Measurements from ENCODE around the gene CGB7.
"Not testable (repeated sequence)": the region's sequence is repeated elsewhere in the genome, so short reads cannot be mapped to it uniquely, and the experiment has no call there.

Gene CGB7

DNA sequence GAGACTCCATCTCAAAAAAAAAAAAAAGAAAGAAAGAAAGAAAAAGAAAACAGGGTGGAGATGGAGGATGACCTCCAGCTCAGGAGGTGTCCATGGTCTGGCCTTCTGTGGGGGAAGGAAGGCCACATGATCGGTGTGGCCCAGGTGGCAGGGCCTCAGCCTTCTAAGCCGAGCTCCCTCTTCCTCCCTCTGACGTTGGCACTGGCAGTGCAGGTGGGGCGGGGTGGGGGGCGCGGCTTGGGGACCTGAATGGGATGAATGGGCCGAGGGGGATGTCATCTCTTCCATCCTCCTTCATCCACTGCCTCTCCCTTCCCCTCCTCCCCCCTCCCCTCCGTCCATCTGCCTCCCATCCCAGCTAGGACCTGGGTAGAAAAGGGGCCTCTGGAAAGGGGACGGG, 17.8 kb downstream of the CGB7 start:
- not testable (repeated sequence) for DNase-seq

DNA sequence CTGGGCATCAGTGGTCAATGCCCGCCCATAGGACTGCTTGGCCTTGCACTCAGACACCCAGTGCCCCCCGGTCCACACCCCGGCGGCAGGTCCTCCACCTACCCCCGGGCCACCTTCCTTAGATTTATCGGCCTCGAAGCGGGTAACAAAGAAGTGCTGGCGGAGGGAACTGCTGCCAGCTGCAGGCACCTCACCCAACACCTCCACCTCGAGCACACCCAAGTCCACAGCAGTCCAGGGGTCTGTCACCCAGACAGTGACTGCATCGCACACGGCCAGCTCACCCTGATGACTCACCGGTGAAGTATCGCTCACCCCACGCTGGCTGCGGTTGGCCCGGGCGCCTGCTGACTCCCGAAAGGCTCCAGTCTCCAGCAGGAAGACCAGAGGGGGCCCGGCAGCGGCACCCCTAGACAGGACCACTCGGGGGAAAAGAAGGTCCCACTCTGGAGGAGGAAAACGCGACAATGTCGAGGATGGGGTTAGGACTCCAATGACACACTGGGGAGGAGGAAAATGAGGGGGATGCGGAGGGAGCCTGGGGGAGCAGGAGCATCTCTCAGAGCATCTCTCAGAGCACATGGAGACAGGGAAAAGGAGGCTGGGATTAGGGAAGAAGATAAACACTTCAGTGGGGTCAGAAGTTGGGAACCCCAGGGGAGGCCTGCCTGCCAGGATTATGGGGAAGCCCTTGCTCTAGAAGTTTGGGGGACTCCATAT, 18.8 kb downstream of the CGB7 start:
- DNase-seq, result not testable (repeated sequence)

DNA sequence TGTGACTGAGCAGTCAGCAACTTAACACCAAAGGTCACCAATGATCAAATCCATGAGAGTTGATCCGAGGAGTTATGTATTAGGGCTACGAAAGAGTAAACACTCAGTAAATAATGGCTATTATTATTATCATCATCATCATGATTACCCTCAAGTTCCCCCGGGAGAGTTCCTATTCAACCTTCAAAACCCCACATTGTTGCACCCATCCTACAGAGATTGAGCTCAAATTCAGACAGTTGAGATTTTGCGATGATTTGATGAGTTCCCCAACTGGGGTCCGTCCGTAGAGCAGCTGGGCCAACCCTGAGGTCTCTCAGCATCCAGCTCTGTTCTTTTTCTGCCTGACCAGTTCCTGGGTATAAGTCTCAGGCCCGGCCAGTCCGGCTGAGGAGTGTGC, 19.4 kb downstream of the CGB7 start:
- not testable (repeated sequence) for DNase-seq

DNA sequence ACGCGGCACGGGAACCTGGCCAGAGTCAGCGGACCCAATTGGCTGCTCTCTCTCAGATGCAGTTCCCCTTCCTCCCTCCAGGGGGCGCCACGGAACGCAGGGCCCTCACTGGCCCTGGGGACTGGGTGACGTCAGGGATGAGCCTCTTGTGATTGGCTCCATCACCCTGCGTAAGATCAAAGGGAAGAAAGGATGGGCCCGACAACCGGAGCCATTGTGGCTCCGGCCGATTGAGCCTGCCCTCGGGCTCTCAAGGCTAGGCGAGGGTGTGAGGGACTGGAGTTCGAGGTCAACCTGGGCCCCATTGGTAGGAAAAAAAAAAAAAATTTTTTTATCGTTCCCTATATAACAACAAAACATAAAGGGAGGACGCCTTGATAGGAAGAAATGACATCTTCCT, 20.7 kb downstream of the CGB7 start, which contains the start of gene CGB1:
Gene CGB1, minus strand, starts transcription at position 81 of the 400 bp plus-strand sequence. CDS start 184 bp downstream, outside the sequence.
- not testable (repeated sequence) for DNase-seq

DNA sequence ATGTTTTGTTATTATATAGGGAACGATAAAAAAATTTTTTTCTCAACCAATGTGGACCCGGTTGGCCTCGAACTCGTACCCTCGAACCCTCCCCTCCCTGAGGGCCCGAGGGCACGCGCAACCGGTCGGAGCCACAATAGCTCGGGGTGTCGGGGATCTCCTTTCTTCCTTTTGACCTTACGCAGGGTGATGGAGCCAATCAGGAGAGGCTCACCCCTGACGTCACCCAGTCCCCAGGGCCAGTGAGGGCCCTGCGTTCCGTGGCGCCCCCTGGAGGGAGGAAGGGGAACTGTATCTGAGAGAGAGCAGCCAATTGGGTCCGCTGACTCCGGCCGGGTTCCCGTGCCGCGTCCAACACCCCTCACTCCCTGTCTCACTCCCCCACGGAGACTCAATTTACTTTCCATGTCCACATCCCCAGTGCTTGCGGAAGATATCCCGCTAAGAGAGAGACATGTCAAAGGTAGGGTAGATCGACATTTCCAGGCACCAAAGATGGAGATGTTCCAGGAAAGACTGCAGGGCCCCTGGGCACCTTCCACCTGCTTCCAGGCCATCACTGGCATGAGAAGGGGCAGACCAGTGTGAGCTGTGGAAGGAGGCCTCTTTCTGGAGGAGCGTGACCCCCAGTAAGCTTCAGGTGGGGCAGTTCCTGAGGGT, 25.8 kb downstream of the CGB7 start, which contains the start of gene CGB2:
Gene CGB2, plus strand, starts transcription at position 249 of the 660 bp plus-strand sequence. Its CDS starts 206 bp downstream, at position 455.
- DNase-seq, result not testable (repeated sequence)

DNA sequence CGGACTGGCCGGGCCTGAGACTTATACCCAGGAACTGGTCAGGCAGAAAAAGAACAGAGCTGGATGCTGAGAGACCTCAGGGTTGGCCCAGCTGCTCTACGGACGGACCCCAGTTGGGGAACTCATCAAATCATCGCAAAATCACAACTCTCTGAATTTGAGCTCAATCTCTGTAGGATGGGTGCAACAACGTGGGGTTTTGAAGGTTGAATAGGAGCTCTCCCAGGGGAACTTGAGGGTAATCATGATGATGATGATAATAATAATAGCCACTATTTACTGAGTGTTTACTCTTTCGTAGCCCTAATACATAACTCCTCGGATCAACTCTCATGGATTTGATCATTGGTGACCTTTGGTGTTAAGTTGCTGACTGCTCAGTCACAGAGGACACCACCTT, 27.2 kb downstream of the CGB7 start:
- not testable (repeated sequence) for DNase-seq

DNA sequence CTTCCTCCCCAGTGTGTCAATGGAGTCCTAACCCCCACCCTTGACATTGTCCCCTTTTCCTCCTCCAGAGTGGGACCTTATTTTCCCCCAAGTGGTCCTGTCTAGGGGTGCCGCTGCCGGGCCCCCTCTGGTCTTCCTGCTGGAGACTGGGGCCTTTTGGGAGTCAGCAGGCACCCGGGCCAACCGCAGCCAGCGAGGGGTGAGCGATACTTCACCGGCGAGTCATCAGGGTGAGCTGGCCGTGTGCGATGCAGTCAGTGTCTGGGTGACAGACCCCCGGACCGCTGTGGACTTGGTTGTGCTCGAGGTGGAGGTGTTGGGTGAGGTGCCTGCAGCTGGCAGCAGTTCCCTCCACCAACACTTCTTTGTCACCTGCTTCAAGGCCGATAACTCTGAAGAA, 27.8 kb downstream of the CGB7 start:
- DNase-seq, result not testable (repeated sequence)

DNA sequence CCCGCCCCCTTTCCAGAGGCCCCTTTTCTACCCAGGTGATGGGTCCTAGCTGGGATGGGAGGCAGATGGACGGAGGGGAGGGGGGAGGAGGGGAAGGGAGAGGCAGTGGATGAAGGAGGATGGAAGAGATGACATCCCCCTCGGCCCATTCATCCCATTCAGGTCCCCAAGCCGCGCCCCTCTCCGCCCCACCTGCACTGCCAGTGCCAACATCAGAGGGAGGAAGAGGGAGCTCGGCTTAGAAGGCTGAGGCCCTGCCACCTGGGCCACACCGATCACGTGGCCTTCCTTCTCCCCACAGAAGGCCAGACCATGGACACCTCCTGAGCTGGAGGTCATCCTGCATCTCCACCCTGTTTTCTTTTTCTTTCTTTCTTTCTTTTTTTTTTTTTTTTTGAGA, 28.9 kb downstream of the CGB7 start:
- not testable (repeated sequence) for DNase-seq

DNA sequence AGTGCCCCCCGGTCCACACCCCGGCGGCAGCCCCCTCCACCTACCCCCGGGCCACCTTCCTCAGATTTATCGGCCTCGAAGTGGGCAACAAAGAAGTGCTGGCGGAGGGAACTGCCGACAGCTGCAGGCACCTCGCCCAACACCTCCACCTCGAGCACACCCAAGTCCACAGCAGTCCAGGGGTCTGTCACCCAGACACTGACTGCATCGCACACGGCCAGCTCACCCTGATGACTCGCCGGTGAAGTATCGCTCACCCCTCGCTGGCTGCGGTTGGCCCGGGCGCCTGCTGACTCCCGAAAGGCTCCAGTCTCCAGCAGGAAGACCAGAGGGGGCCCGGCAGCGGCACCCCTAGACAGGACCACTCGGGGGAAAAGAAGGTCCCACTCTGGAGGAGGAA, 31.9 kb downstream of the CGB7 start:
- not testable (repeated sequence) for DNase-seq

DNA sequence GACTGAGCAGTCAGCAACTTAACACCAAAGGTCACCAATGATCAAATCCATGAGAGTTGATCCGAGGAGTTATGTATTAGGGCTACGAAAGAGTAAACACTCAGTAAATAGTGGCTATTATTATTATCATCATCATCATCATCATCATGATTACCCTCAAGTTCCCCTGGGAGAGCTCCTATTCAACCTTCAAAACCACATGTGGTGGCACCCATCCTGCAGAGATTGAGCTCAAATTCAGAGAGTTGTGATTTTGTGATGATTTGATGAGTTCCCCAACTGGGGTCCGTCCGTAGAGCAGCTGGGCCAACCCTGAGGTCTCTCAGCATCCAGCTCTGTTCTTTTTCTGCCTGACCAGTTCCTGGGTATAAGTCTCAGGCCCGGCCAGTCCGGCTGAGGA, 32.5 kb downstream of the CGB7 start:
- not testable (repeated sequence) for DNase-seq

DNA sequence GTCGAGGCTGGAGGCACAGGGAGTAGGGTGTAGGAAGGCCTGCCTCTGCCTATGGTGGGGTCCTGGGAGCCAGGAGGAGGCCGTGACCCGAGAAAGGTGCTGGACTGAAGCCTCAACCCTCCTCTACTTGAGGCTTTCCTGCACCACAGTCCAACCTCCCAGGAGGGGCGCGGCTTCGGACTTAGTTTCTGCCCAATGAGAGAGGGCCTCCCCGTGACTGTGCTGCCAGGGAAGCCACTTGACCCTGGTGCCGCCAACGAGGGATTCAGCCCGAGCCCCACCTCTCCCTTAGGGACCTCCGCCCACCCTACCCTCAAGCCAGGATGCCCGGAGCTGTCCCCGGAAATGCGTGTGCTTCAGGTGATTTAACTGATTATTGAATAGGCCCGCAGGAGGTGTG, 33.3 kb downstream of the CGB7 start, which contains the start of gene CGB3:
Gene CGB3, minus strand, starts transcription at position 101 of the 400 bp plus-strand sequence. CDS start 362 bp downstream, outside the sequence.
- not testable (repeated sequence) for DNase-seq

DNA sequence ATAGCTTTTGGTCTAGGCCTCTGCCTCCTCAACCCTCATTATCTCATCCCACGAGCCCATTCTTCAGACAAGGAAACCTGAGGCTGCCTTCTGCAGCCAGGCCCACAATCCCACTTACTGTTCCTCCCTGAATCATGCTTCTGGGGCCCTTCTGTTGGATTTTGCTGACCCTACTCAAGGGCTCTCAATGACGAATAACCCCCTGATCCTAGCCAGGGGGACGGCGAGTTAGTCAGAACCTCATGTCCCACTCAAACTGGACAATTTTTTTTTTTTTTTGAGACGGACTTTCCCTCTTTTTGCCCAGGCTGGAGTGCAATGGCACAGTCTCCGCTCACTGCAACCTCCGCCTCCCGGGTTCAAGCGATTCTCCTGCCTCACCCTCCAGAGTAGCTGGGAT, 35.4 kb downstream of the CGB7 start:
- DNase-seq, result no peak

DNA sequence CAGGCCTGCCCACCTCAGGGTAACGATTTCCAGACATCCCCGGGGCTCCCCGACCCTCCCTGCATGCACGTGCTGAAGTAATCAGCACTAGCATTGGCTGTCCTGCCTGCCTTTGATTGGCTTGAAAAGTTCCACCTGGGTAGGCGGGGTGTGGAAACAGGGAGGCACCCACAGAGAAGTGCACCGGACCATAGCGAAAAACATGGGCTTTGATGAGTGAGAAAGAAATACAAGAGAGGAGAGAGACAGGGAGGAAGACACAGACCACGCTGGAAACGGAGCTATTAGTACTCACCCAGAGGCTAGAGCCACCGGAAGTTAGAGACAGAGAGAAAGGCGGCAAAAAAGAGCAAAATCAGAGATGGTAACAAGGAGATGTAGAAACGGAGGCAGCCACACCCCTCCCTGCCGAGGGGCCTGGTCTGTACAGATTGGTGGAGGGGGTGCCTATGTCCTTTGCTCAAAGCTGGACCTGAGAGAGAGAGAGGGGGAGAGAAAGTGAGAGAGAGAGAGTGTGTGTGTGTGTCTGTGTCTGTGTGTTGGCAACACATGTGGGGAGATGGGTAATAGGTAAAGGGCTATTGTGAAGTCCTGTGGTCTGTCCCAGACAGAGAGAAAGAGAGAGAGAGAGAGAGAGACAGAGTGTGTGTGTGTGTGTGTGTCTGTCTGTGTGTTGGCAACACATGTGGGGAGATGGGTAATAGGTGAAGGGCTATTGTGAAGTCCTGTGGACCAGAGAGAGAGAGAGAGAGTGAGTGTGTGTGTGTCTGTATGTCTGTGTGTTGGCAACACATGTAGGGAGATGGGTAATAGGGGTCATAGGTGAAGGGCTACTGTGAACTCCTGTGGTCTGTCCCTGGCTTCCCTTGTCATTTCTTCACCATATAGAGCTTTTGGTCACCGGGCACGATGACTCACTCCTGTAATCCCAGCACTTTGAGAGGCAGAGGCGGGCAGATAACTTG, 36.3 kb downstream of the CGB7 start:
- DNase-seq, result no peak

DNA sequence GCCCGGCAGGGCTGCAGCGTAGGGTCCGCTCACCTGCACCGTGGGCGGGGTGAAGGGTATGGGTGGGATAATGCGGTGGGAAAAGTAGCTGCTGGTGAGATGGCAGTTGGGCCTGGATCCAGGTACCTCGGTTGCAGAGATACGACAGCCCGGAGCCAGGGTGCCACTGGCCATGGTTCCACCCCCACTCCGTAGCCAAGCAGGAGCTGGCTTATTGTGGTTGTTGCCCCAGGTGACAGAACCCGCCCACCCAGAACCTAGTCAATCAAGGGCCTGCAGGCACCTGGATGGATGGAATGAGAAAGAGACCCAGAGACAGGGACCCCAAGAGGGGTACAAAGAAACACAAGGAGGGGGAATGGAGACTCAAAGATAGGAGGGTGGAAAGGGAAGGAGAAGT, 37.2 kb downstream of the CGB7 start:
- no peak for DNase-seq

DNA sequence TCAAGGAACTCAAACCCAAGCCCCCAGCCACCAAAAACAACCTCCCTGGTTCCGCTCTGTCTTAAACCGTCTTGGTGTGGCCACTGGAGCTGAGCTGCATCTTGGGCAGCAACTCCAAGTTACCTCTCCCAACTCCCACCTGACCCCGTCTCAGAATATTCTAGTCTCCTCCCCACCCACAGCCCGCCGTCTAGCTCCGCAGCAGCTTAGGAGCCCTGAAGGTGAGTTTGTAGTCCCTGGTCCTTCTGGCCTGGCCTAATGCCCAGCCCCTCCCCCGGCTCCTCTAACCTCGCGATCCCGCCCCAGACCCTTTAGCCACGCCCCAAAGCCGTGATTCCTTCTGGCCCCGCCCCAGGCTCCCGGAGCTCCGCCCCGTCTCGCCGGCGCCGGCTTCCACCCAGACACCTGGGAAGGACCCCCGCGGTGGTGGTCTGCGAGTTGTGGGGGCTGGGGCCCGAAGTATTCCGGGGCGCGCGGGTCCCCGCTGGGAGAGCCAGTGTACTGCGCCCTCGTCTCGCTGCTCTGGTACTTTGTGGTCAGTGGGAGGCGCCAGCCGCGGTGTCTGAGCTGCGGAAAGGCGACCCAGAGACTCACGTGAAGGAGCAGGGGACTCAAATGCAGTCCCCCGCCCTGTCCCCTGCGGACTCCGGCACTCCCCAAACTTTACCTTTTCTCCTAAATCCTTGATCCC, 38.2 kb downstream of the CGB7 start:
- DNase-seq, result no peak

DNA sequence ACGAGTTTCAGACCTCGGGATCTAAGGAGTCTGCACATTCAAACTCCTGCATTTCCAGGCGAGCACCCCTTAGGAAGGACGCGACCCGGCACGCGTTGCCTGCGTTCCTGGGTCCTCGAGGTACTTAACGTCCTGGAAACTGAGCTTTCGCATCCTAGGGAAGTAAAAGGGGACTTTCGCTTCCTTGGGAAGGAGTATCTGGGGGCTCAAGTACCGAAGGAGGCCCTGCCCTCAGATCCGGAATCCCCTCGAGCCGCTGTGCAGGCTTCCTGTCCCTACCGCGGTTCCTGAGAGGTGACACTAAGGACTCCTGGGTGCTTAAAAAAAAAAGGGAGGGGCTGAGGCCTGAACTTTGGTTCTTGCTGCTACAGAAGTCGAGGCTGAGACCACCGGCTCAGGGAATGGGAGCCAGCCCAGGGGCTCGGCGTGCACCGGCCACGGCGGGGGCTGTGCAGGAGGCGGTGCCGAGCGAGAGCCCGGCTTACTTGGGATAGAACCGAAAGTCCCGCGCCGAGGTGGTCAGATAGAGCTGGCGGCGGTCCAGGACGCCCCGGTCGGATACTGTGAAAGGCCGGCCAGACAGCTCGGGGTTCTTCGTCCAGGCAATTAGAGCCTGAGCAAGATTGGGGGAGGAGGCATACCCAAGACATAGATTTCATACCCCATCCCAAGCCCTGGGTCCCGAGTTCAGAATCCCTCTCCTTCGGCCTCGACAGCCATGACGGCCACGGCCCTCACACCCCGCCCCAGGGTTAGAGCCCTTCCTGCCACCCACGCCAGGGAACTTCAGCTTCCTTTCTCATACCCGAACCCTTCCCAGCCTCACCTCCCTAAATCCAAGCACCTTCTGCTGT, 38.9 kb downstream of the CGB7 start:
- not testable (repeated sequence) for DNase-seq

DNA sequence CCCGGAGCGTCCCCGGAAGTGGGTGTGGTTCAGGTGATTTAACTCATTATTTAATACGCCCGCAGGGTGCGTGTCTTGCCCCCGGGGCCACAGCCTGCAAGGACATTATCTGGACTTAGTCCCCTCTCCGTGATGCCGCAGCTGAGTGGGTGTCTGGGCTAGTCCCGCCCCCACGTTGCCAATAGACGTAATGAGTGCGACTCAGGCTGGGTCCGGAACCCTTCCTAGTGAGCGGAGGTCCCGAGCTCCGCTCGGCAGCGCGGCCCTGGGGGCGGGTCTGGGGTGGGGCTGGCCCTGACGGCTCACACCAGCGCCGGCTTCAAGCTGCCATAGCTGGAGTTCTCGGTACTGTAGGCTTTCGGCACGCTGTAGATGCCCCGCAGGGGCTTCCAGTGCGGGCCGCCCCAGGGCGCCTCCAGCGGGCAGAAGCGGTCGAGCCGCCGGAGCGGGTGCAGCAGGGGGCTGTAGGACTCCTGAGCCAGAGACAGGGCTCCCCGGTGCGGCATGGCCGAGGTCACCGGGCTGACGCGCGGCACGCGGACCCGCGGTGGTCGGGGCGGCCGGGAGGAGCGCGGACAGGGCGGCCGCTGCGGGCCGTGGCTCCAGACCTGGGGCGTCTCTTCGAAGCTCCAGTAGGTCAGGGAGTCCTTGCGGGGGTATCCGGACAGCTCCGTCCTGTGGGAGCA, 39.7 kb downstream of the CGB7 start:
- DNase-seq, result no peak

DNA sequence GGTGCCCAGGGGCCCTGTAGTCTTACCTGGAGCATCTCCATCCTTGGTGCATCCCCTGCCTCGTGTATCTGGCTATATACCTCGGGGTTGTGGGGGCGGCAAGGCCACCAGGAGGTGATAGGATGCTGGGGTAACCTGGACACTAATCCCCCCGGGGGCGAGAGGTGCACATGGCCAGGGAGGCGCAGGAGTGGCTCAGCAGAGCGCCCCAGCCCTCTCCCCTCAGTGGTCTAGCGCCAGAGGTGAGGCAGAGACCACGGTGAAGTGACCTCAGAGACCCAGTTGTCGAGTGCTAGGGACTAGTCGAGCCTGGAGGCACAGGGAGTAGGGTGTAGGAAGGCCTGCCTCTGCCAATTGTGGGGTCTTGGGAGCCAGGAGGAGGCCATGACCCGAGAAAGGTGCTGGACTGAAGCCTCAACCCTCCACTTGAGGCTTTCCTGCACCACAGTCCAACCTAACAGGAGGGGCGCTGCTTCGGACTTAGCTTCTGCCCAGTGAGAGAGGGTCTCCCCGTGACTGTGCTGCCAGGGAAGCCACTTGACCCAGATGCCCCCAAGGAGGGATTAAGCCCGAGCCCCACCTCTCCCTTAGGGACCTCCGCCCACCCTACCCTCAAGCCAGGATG, 40.4 kb downstream of the CGB7 start, which contains the start of gene LHB:
Gene LHB, minus strand, starts transcription at position 51 of the 625 bp plus-strand sequence. Its CDS starts 10 bp downstream, at position 41.
- no peak for DNase-seq

DNA sequence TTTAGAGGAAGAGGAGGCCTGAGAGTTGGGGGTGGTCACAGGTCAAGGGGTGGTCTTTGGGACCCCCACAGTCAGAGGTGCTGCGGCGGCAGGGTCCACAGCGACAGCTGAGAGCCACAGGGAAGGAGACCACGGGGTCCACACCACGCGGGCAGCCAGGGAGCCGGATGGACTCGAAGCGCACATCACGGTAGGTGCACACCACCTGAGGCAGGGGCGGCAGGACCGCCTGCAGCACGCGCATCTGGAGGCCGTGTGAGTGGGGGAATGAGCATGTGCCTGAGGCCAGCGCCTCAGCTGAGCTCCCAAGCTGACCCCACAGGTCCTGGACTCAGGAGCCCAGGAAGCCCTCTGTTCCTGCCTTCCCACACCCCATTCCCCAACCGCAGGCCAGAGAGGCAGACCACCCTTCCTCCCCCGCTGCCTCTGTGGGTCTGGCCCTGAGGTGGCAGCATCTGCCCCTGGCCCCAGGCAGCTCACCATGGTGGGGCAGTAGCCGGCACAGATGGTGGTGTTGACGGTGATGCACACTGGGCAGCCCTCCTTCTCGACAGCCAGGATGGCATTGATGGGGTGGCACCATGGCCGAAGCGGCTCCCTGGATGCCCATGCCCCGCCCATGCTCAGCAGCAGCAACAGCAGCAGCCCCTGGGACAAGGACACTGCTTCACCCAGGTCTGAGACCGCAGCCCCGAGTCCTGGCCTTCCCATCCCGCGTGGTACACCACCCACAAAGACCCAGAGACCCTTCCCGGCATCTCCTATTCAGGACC, 41.3 kb downstream of the CGB7 start:
- DNase-seq, result no peak

All from NCI-H2029 treated with DMSO at 0.1 percent for 48 hours (cell line).